Activated T-cell treated with anti-CD3 and anti-CD28 coated beads, Interleukin-2, amount 50 U/mL, for 24 hours (primary cell): Measurements from ENCODE around the gene YWHAE.
"Not testable (repeated sequence)": the region's sequence is repeated elsewhere in the genome, so short reads cannot be mapped to it uniquely, and the experiment has no call there.

ENCODE experiments used
- DNase-seq: peaks from one replicate; pipeline ENCODE4 v3.0.0-alpha.2; 2020
- H3K27ac Mint-ChIP-seq: 2 replicates; pipeline ENCODE4 v1.8.0; 2020; ENCODE audit warnings: mild to moderate bottlenecking, mixed read lengths
- H3K27me3 Mint-ChIP-seq: 2 replicates; pipeline ENCODE4 v1.8.0; 2020; ENCODE audit warnings: mixed read lengths
- H3K36me3 Mint-ChIP-seq: 2 replicates; pipeline ENCODE4 v1.8.0; 2020; ENCODE audit warnings: low read depth, mixed read lengths
- H3K4me1 Mint-ChIP-seq: 2 replicates; pipeline ENCODE4 v1.8.0; 2020; ENCODE audit warnings: low read depth, mixed read lengths
- H3K4me3 Mint-ChIP-seq: 2 replicates; pipeline ENCODE4 v1.8.0; 2020; ENCODE audit warnings: mild to moderate bottlenecking, moderate library complexity, mixed read lengths
- H3K9me3 Mint-ChIP-seq: 2 replicates; pipeline ENCODE4 v1.8.0; 2020; ENCODE audit warnings: mixed read lengths

The YWHAE gene

GRCh38 chr17:1390432-1391367 is 9.3 kb downstream of the YWHAE start:
- Mint-ChIP-seq H3K9me3 (no peaks in the 10 kb centered on the region), H3K4me3 (peak overlapping the region; percentile 18), H3K4me1 (peaks cover 84% of the 10 kb centered on the region), H3K36me3 (peaks cover 77% of the 10 kb centered on the region), H3K27ac (peak overlapping the region; percentile 87), H3K27me3 (no peaks in the 10 kb centered on the region)
- no peak for DNase-seq

- not testable (repeated sequence) for H3K9me3 Mint-ChIP-seq, H3K27ac Mint-ChIP-seq, DNase-seq, H3K4me3 Mint-ChIP-seq, H3K27me3 Mint-ChIP-seq
- H3K36me3 Mint-ChIP-seq: peaks cover 57% of the 10 kb centered on the region
- H3K4me1 Mint-ChIP-seq: peaks cover 71% of the 10 kb centered on the region
Observed at GRCh38 chr17:1387490-1388227, 12.4 kb downstream of the YWHAE start.

- not testable (repeated sequence) for DNase-seq, H3K27me3 Mint-ChIP-seq, H3K9me3 Mint-ChIP-seq, H3K4me3 Mint-ChIP-seq
- peaks cover 52% of the 10 kb centered on the region for H3K36me3 Mint-ChIP-seq
- peak overlapping the region; percentile 79 for H3K27ac Mint-ChIP-seq
- peaks cover 65% of the 10 kb centered on the region for H3K4me1 Mint-ChIP-seq
Observed at GRCh38 chr17:1386675-1387190, 13.3 kb downstream of the YWHAE start.

GRCh38 chr17:1386265-1386664 is 13.8 kb downstream of the YWHAE start:
- no peak for DNase-seq
- no peaks in the 10 kb centered on the region for H3K27me3 Mint-ChIP-seq
- peak overlapping the region; percentile 79 for H3K27ac Mint-ChIP-seq
- no peak overlapping the region for H3K4me3 Mint-ChIP-seq
- peaks cover 52% of the 10 kb centered on the region for H3K36me3 Mint-ChIP-seq
- no peaks in the 10 kb centered on the region for H3K9me3 Mint-ChIP-seq
- peaks cover 65% of the 10 kb centered on the region for H3K4me1 Mint-ChIP-seq

GRCh38 chr17:1385861-1386260 is 14.2 kb downstream of the YWHAE start:
- peaks cover 64% of the 10 kb centered on the region for H3K4me1 Mint-ChIP-seq
- no peaks in the 10 kb centered on the region for H3K27me3 Mint-ChIP-seq
- H3K4me3 Mint-ChIP-seq: no peak overlapping the region
- no peaks in the 10 kb centered on the region for H3K9me3 Mint-ChIP-seq
- DNase-seq: no peak
- H3K27ac Mint-ChIP-seq: peak overlapping the region; percentile 79
- peaks cover 50% of the 10 kb centered on the region for H3K36me3 Mint-ChIP-seq

- H3K36me3 Mint-ChIP-seq: peaks cover 51% of the 10 kb centered on the region
- H3K9me3 Mint-ChIP-seq: no peaks in the 10 kb centered on the region
- DNase-seq: no peak
- no peaks in the 10 kb centered on the region for H3K27me3 Mint-ChIP-seq
- peaks cover 64% of the 10 kb centered on the region for H3K4me1 Mint-ChIP-seq
- no peak overlapping the region for H3K4me3 Mint-ChIP-seq
- peak overlapping the region; percentile 38 for H3K27ac Mint-ChIP-seq
Observed at GRCh38 chr17:1384905-1385435, 15.1 kb downstream of the YWHAE start.

- H3K27ac Mint-ChIP-seq: peak overlapping the region; percentile 63
- peaks cover 77% of the 10 kb centered on the region for H3K4me1 Mint-ChIP-seq
- no peak for DNase-seq
- peaks cover 71% of the 10 kb centered on the region for H3K36me3 Mint-ChIP-seq
- no peaks in the 10 kb centered on the region for H3K9me3 Mint-ChIP-seq
- no peaks in the 10 kb centered on the region for H3K27me3 Mint-ChIP-seq
- H3K4me3 Mint-ChIP-seq: peak overlapping the region; percentile 6
Observed at GRCh38 chr17:1379930-1380313, 20.1 kb downstream of the YWHAE start.

GRCh38 chr17:1379208-1379929 is 20.7 kb downstream of the YWHAE start:
- Mint-ChIP-seq H3K27me3 (no peaks in the 10 kb centered on the region), H3K9me3 (no peaks in the 10 kb centered on the region), H3K4me1 (peaks cover 80% of the 10 kb centered on the region), H3K27ac (peak overlapping the region; percentile 63), H3K36me3 (peaks cover 74% of the 10 kb centered on the region), H3K4me3 (no peak overlapping the region)
- peak; percentile 20 for DNase-seq

- not testable (repeated sequence) for H3K27me3 Mint-ChIP-seq, DNase-seq, H3K4me3 Mint-ChIP-seq, H3K9me3 Mint-ChIP-seq
- Mint-ChIP-seq H3K36me3 (peaks cover 83% of the 10 kb centered on the region), H3K4me1 (peaks cover 86% of the 10 kb centered on the region), H3K27ac (peak overlapping the region; percentile 63)
Observed at GRCh38 chr17:1378476-1378860, 21.6 kb downstream of the YWHAE start.

- Mint-ChIP-seq H3K27me3 (no peaks in the 10 kb centered on the region), H3K4me3 (peak overlapping the region; percentile 13), H3K4me1 (peaks cover 92% of the 10 kb centered on the region), H3K27ac (peak overlapping the region; percentile 63), H3K36me3 (peaks cover 90% of the 10 kb centered on the region), H3K9me3 (no peaks in the 10 kb centered on the region)
- no peak for DNase-seq
Observed at GRCh38 chr17:1377334-1377733, 22.7 kb downstream of the YWHAE start.

GRCh38 chr17:1376061-1376460 is 24.0 kb downstream of the YWHAE start:
- H3K9me3 Mint-ChIP-seq: no peaks in the 10 kb centered on the region
- H3K4me1 Mint-ChIP-seq: peaks cover 91% of the 10 kb centered on the region
- peak overlapping the region; percentile 87 for H3K27ac Mint-ChIP-seq
- DNase-seq: no peak
- peaks cover 93% of the 10 kb centered on the region for H3K36me3 Mint-ChIP-seq
- H3K27me3 Mint-ChIP-seq: no peaks in the 10 kb centered on the region
- H3K4me3 Mint-ChIP-seq: peak overlapping the region; percentile 37

GRCh38 chr17:1375615-1376014 is 24.4 kb downstream of the YWHAE start:
- H3K27me3 Mint-ChIP-seq: no peaks in the 10 kb centered on the region
- no peaks in the 10 kb centered on the region for H3K9me3 Mint-ChIP-seq
- H3K36me3 Mint-ChIP-seq: peaks cover 93% of the 10 kb centered on the region
- peak overlapping the region; percentile 87 for H3K27ac Mint-ChIP-seq
- no peak for DNase-seq
- peaks cover 89% of the 10 kb centered on the region for H3K4me1 Mint-ChIP-seq
- H3K4me3 Mint-ChIP-seq: peak overlapping the region; percentile 37

- H3K27ac Mint-ChIP-seq: peak overlapping the region; percentile 87
- peak; percentile 23 for DNase-seq
- peaks cover 86% of the 10 kb centered on the region for H3K36me3 Mint-ChIP-seq
- H3K9me3 Mint-ChIP-seq: no peaks in the 10 kb centered on the region
- no peaks in the 10 kb centered on the region for H3K27me3 Mint-ChIP-seq
- peak overlapping the region; percentile 37 for H3K4me3 Mint-ChIP-seq
- H3K4me1 Mint-ChIP-seq: peaks cover 82% of the 10 kb centered on the region
Observed at GRCh38 chr17:1374431-1375177, 25.4 kb downstream of the YWHAE start.
